GM19372 (cell line): ENCODE data around the gene MFSD6L.

Experiments
- ATAC-seq: cut with Tn5 transposase; IDR thresholded peaks from one replicate; pipeline ENCODE4 v1.9.1; 2021; ENCODE audit warnings: mild to moderate bottlenecking, low read depth, moderate library complexity; ENCODE audit not compliant: unreplicated experiment

The MFSD6L gene

GRCh38 chr17:8794636-8795035 lies 4.5 kb downstream of the MFSD6L start:
- no peak for ATAC-seq

GRCh38 chr17:8793649-8794048 lies 5.5 kb downstream of the MFSD6L start:
- no peak for ATAC-seq

DNA sequence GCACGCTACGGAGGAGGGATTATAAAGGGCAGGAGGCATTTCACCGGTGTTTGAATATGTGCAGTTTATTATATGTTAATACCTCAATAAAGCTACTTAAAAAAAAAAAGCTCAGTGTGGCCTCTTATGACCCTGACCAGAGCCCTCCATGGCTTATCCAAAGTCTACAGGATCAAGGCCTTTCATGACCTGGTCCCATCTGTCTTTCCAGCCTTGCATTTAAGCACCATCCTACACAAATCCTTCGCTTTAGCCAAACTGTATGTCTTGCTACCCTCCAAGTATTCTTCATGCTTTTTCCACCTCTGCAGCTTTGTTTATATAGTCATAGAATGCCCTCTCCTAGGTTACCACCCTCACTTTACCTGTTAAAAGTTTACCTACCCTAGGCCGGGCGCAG lies 6.5 kb downstream of the MFSD6L start:
- no peak for ATAC-seq

GRCh38 chr17:8791910-8792270 lies 7.3 kb downstream of the MFSD6L start:
- ATAC-seq: no peak

- no peak for ATAC-seq
These were observed 7.8 kb downstream of the MFSD6L start for GRCh38 chr17:8791248-8791909.

DNA sequence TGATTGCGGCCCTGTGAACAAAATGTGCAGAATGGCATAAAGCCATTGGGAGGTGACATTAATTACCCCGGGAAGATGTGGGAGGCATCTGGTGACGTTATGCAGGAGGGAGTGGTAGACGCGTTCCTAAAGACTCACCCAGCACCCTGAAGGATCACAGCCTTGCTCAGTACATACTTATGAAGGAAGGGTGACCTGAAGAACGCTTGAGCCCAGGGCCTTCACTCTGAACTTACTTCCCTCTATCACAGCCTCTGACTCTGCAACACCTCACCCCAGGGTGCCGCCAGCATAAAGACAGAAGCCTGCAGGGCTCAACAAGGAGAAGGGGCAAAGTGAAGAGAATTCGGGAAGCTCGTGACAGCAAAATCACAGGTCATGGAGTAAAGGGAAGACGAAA lies 9.4 kb downstream of the MFSD6L start:
- no peak for ATAC-seq

DNA sequence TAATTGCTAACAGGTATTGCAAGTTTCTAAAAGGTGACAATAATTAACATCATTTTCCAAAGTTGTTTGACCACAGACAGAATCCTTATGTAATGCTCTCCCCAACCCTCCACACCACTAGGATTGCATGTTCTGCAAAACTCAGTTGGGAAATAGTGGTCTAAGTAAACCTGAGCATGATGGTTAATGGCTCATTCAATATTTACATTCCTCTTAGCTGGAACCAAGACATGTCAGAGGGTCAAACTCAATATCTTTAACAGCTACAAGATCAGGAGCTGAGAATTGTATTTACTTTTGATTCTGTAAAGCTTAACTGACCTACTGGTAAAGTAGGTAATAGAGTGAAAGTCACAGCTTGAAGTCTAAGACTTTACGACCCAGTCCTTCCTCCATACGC lies 10.2 kb downstream of the MFSD6L start:
- no peak for ATAC-seq

DNA sequence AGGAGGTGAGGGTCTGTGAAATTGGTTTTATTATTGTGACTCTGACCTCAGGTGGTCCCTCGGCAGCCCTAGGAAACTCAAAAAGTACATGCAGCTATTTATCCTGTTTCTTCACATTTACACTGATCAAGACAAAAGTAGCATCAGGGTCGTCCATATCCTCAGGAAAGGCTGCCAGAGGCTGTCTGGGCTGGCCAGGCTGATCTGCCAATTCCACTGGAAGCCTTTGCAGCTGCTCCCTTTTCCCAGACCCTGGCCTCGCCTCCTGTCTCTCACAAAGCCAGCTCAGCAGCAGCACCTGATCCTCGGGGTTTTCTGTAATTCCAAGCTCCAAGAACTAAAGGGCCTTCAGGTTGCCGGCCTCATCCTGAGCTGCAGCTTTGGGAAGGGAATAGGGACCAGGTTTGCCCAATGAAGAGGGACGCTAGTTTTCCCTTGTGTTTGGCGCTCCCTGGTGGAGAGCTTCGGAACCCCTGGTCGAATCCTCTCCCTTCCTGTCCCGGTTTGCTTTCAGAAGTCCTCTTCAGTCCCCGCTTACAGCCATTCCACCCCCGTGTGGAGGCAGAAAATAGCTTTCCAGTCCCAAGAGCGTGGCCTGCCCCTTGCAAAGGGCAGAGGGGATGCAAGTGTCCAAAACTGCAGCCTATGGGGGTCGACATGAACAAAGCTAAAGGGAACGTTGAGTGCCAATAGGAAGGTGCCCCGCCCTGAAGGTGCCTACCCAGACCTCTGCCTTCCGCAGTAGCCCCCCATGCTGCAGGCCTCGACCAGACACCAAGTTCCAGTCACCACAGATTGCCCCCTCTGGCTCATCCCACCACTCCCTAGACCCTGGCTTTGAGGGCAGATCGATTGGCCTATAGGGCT lies 13.4 kb downstream of the MFSD6L start:
- no peak for ATAC-seq

- no peak for ATAC-seq
These were observed 17.0 kb downstream of the MFSD6L start for GRCh38 chr17:8782176-8782575.

GRCh38 chr17:8781776-8782175 lies 17.4 kb downstream of the MFSD6L start:
- no peak for ATAC-seq

- no peak for ATAC-seq
These were observed 22.3 kb downstream of the MFSD6L start for GRCh38 chr17:8776881-8777280.

DNA sequence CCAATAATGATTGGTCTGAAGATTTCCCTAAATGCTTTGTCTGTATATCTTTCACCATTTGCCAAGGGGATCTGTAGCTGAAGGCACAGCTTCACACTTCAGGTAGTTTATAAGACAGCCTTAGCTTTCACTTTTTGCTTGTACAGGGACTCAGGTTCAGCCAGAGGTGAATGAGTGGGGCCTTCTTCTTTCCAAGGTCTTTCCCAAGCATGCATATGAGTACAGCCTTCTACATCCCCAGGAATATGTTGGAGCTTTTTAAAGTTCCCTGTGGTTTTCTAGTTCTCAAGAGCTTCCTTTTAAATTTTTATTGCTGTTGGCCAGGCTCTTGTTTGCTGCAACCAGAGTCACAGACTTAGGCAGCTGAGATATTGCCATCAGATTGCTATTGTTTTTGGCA lies 22.9 kb downstream of the MFSD6L start:
- no peak for ATAC-seq

DNA sequence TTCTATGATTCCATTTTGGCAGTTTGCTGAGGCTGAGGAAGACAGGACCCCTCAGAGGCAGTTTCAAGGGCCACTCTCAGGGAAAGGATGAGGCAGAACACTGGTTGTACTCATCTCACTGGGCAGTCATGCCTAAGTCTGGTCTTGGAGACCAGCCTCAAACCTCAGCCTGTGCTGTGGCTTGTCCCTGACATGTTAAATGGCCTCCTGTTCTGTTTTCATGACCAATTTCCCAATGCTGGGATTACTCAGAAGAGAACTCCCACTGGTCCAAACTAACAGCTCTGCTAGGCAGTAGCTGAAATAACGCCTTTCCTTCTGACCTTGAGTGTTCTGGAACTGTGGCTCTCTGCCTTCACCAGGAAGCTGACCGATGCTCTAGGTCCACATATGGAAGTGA lies 32.4 kb downstream of the MFSD6L start:
- no peak for ATAC-seq

DNA sequence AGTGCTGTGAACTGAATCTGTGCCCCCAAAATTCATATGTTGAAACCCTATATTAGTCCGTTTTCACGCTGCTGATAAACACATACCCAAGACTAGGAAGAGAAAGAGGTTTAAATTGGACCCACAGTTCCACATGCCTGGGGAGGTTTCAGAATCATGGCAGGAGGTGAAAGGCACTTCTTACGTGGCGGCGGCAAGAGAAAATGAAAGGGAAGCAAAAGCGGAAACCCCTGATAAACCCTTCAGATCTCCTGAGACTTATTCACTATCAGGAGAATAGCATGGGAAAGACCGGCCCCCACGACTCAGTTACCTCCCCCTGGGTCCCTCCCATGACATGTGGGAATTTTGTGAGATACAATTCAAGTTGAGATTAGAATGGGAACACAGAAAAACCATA lies 37.2 kb downstream of the MFSD6L start:
- ATAC-seq: no peak

GRCh38 chr17:8758137-8758596 lies 41.0 kb downstream of the MFSD6L start, which contains the start of gene SPDYE4:
TSS of gene SPDYE4 (minus strand) at chr17:8758546. CDS start at chr17:8758382, 164 bp downstream.
- ATAC-seq: no peak

DNA sequence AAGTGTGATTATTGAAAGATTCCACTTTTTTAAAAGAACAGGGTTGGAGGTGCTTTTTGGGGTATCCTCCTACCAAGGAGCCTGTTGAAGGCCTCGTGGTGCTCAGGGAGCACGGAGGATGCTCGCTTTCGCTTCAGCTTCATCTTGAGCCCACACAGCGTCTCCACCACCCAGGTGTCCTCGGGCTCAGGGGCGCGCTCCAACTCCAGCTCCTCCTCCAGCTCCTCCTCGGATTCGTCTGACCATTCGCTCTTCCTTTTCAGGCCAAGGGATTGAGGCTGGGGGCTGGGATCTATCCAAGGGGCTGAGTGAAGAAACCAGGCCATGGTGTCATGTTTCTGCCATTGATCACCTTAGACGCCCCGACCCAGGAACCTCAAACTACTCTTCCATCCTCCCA lies 42.0 kb downstream of the MFSD6L start:
- no peak for ATAC-seq

DNA sequence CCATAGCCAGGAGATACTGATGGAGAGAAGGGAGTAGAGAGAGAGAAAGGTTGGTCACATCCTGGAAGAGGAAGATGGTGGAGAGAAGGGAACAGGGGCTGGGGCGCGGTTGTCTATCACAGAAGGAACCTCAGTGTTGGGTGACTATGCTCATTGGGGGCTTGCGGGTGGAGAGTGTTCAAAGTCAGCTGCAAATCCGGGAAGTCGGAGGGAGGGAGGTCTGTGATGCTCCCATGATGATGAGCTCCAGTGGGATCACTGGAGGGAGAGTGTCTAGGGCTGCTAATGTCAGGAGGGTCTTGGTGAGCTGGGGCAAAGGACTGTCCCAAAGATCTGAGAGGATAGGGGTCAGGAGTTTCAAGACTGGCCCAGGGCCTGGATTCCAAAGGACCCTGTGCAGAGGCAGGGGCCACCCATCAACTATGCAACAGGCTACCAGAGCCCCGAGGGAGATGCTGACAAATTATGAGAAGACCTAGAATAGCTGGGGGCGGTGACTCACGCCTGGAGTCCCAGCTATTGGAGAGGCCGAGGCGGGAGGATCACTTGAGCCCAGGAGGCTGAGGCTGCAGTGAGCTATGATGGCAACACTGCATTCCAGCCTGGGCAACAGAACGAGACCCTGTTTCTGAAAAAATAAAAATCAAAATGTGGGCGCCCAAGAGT lies 43.4 kb downstream of the MFSD6L start:
- ATAC-seq: no peak

DNA sequence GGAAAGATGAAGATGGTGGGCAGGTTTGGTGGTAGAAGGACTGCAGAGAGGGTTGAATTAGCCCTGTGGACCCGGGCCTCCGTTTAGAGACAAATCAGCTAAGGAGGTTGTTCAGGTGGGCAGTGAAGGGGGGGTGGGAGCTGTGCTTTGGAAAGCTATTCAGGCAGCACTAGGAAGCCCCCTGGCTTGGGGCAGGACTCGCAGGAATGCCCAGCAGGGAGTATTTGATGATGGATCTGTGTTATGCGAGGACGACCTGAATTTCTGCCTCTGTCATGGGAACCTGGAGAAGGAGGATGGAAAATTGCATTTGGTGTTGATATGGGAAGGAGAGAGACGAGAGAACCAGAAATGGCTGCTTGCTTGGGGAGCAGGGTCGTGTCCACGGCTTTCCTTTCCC lies 44.3 kb downstream of the MFSD6L start:
- ATAC-seq: no peak

- ATAC-seq: no peak
These were observed 45.2 kb downstream of the MFSD6L start for GRCh38 chr17:8753976-8754440.

- ATAC-seq: no peak
These were observed 45.8 kb downstream of the MFSD6L start for GRCh38 chr17:8753136-8753975.
